Neural cell (in vitro differentiated cells): ENCODE results near the gene CEACAM3. TPM values are rescaled to one million over a fixed set of nuclear protein-coding genes. Genes with fewer than 3 reads are reported as not detected.

ENCODE experiments used
- H2AFZ ChIP-seq: fragments of 200-600, 300-800 bp; sonication (generic), shearing (Covaris generic); 2 replicates; pipeline ENCODE4 v1.6.0; 2014; ENCODE audit warnings: low read depth, mild to moderate bottlenecking, antibody characterized with exemption, low read length, moderate library complexity
- H3F3A ChIP-seq: fragments of 200-600 bp; shearing (Covaris generic); 2 replicates; pipeline ENCODE4 v1.6.1; 2016; ENCODE audit warnings: mild to moderate bottlenecking, moderate library complexity, mixed read lengths, antibody characterized with exemption, low read length; ENCODE audit not compliant: insufficient read depth, poor library complexity, severe bottlenecking
- H3K27ac ChIP-seq: fragments of 200-600, 300-800 bp; sonication (generic), shearing (Covaris generic); 2 replicates; pipeline ENCODE4 v1.5.1; 2014; ENCODE audit warnings: mild to moderate bottlenecking, low read length, moderate library complexity
- H3K27me3 ChIP-seq: fragments of 300-800, 200-600 bp; sonication (generic), shearing (Covaris generic); 2 replicates; pipeline ENCODE4 v1.6.0; 2014; ENCODE audit warnings: mild to moderate bottlenecking, low read depth, low read length, moderate library complexity; ENCODE audit not compliant: insufficient read depth
- H3K36me3 ChIP-seq: fragments of 300-800, 200-600 bp; sonication (generic), shearing (Covaris generic); 2 replicates; pipeline ENCODE4 v1.5.1; 2014; ENCODE audit warnings: mild to moderate bottlenecking, antibody characterized with exemption, low read length, moderate library complexity; ENCODE audit not compliant: insufficient read depth
- H3K4me2 ChIP-seq: fragments of 300-800, 200-600 bp; sonication (generic), shearing (Covaris generic); 2 replicates; pipeline ENCODE4 v1.6.0; 2014; ENCODE audit warnings: mild to moderate bottlenecking, low read length
- H3K4me3 ChIP-seq: fragments of 300-800, 200-600 bp; sonication (generic), shearing (Covaris generic); 2 replicates; pipeline ENCODE4 v1.5.1; 2014; ENCODE audit warnings: mild to moderate bottlenecking, low read length, moderate library complexity
- H3K79me2 ChIP-seq: fragments of 200-600 bp; shearing (Covaris generic); replicated peaks from 2 replicates; pipeline ENCODE4 v1.6.0; 2014; ENCODE audit warnings: mild to moderate bottlenecking, low read length, moderate library complexity; ENCODE audit not compliant: insufficient read depth
- H3K9ac ChIP-seq: fragments of 300-800, 200-600 bp; sonication (generic), shearing (Covaris generic); 2 replicates; pipeline ENCODE4 v1.6.1; 2016; ENCODE audit warnings: mild to moderate bottlenecking, low read length, mixed read lengths
- H3K9me2 ChIP-seq: fragments of 200-600 bp; shearing (Covaris generic); 2 replicates; pipeline ENCODE4 v1.6.1; 2016; ENCODE audit warnings: mild to moderate bottlenecking, low read length, mixed read lengths; ENCODE audit not compliant: insufficient read depth
- H3K9me3 ChIP-seq: fragments of 200-600, 300-800 bp; sonication (generic), shearing (Covaris generic); 2 replicates; pipeline ENCODE4 v1.6.1; 2016; ENCODE audit warnings: mild to moderate bottlenecking, mixed run types, low read length, moderate library complexity, mixed read lengths
- H4K20me1 ChIP-seq: fragments of 200-600 bp; shearing (Covaris generic); 2 replicates; pipeline ENCODE4 v1.6.1; 2016; ENCODE audit warnings: mild to moderate bottlenecking, mixed run types; ENCODE audit not compliant: insufficient read depth
- EP300 ChIP-seq: fragments of 450-650 bp; conservative IDR thresholded peaks from 2 replicates; pipeline ENCODE4 v1.6.1; 2014; ENCODE audit warnings: antibody characterized with exemption, mild to moderate bottlenecking, moderate library complexity; ENCODE audit not compliant: poor library complexity, severe bottlenecking
- EZH2 ChIP-seq: fragments of 200-600, 300-800 bp; shearing (Covaris generic), sonication (generic); IDR thresholded peaks from 2 replicates; pipeline ENCODE4 v1.6.1; 2014; ENCODE audit warnings: antibody characterized with exemption, low read length, borderline replicate concordance, mild to moderate bottlenecking; ENCODE audit not compliant: insufficient read depth, poor library complexity, severe bottlenecking
- MXI1 ChIP-seq: fragments of 450-650 bp; conservative IDR thresholded peaks from 2 replicates; pipeline ENCODE4 v1.6.1; 2014; ENCODE audit warnings: antibody characterized with exemption, mild to moderate bottlenecking; ENCODE audit not compliant: poor library complexity, severe bottlenecking
- POLR2AphosphoS5 ChIP-seq: IDR thresholded peaks from 2 replicates; pipeline ENCODE4 v1.6.1; 2012
- RAD21 ChIP-seq: fragments of 450-650 bp; conservative IDR thresholded peaks from 2 replicates; pipeline ENCODE4 v1.6.1; 2014; ENCODE audit warnings: antibody characterized with exemption, mild to moderate bottlenecking, moderate library complexity
- SMC3 ChIP-seq: fragments of 450-650 bp; conservative IDR thresholded peaks from 2 replicates; pipeline ENCODE4 v1.6.1; 2014; ENCODE audit warnings: antibody characterized with exemption, mild to moderate bottlenecking, moderate library complexity; ENCODE audit not compliant: poor library complexity
- TAF1 ChIP-seq: IDR thresholded peaks from 2 replicates; pipeline ENCODE4 v1.6.1; 2012; ENCODE audit warnings: low read depth
- polyA plus RNA-seq: library from polyadenylated mRNA; depleted of rRNA; stranded (reverse); fragments of >200 nt; gene quantifications from 2 replicates; pipeline ENCODE4 v1.2.3, GENCODE V29; 2014
- TF ChIP-seq, protein P1 (sequence below): fragments of 450-650 bp; IDR thresholded peaks from 2 replicates; pipeline ENCODE4 v1.5.1; 2014; ENCODE audit warnings: antibody characterized with exemption, mild to moderate bottlenecking, moderate library complexity; ENCODE audit not compliant: poor library complexity, severe bottlenecking
- TF ChIP-seq, protein P2 (sequence below): IDR thresholded peaks from 2 replicates; pipeline ENCODE4 v1.6.1; 2012; ENCODE audit warnings: borderline replicate concordance

The CEACAM3 gene
- polyA plus RNA-seq, 1 donor from 2014 or later: not detected

DNA sequence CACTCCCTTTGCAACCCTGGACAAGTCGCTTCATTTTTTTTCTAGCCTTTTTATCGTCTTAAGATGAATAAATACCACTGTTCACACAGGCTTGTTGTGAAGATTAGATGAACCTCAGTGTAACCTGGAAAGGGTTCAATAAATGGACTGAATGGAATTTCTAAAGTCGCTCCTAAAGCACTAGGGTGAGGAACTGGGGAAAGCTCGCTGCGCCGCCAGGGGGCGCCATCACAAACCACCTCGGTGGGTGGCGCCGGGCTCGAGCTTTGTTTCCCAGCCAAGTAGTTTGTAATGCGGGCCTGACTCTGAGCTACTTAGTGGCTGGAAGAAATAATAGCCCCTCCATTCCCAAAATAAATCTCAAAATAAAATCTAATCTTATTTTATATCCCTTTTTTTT, 43.2 kb upstream of the CEACAM3 start:
- Histone ChIP-seq H3K27ac (no peak overlapping the region), H3K4me2 (no peak overlapping the region), H2AFZ (no peak overlapping the region), H3K4me3 (no peak overlapping the region), H3K9ac (no peak overlapping the region), H3K79me2 (no peaks in the 10 kb centered on the region), H3K27me3 (no peaks in the 10 kb centered on the region), H4K20me1 (no peaks in the 10 kb centered on the region), H3K9me2 (no peaks in the 10 kb centered on the region), H3K36me3 (no peaks in the 10 kb centered on the region), H3K9me3 (no peaks in the 10 kb centered on the region), H3F3A (no peaks in the 10 kb centered on the region)
- no peak for TF ChIP-seq EP300
- TF ChIP-seq POLR2AphosphoS5: no peak
- TF ChIP-seq EZH2: no peak
- TF ChIP-seq, protein P1, sequence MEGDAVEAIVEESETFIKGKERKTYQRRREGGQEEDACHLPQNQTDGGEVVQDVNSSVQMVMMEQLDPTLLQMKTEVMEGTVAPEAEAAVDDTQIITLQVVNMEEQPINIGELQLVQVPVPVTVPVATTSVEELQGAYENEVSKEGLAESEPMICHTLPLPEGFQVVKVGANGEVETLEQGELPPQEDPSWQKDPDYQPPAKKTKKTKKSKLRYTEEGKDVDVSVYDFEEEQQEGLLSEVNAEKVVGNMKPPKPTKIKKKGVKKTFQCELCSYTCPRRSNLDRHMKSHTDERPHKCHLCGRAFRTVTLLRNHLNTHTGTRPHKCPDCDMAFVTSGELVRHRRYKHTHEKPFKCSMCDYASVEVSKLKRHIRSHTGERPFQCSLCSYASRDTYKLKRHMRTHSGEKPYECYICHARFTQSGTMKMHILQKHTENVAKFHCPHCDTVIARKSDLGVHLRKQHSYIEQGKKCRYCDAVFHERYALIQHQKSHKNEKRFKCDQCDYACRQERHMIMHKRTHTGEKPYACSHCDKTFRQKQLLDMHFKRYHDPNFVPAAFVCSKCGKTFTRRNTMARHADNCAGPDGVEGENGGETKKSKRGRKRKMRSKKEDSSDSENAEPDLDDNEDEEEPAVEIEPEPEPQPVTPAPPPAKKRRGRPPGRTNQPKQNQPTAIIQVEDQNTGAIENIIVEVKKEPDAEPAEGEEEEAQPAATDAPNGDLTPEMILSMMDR: no peak
- no peak for TF ChIP-seq MXI1
- TF ChIP-seq SMC3: no peak
- TF ChIP-seq TAF1: no peak
- no peak for TF ChIP-seq RAD21
- TF ChIP-seq, protein P2, sequence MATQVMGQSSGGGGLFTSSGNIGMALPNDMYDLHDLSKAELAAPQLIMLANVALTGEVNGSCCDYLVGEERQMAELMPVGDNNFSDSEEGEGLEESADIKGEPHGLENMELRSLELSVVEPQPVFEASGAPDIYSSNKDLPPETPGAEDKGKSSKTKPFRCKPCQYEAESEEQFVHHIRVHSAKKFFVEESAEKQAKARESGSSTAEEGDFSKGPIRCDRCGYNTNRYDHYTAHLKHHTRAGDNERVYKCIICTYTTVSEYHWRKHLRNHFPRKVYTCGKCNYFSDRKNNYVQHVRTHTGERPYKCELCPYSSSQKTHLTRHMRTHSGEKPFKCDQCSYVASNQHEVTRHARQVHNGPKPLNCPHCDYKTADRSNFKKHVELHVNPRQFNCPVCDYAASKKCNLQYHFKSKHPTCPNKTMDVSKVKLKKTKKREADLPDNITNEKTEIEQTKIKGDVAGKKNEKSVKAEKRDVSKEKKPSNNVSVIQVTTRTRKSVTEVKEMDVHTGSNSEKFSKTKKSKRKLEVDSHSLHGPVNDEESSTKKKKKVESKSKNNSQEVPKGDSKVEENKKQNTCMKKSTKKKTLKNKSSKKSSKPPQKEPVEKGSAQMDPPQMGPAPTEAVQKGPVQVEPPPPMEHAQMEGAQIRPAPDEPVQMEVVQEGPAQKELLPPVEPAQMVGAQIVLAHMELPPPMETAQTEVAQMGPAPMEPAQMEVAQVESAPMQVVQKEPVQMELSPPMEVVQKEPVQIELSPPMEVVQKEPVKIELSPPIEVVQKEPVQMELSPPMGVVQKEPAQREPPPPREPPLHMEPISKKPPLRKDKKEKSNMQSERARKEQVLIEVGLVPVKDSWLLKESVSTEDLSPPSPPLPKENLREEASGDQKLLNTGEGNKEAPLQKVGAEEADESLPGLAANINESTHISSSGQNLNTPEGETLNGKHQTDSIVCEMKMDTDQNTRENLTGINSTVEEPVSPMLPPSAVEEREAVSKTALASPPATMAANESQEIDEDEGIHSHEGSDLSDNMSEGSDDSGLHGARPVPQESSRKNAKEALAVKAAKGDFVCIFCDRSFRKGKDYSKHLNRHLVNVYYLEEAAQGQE: no peak

DNA sequence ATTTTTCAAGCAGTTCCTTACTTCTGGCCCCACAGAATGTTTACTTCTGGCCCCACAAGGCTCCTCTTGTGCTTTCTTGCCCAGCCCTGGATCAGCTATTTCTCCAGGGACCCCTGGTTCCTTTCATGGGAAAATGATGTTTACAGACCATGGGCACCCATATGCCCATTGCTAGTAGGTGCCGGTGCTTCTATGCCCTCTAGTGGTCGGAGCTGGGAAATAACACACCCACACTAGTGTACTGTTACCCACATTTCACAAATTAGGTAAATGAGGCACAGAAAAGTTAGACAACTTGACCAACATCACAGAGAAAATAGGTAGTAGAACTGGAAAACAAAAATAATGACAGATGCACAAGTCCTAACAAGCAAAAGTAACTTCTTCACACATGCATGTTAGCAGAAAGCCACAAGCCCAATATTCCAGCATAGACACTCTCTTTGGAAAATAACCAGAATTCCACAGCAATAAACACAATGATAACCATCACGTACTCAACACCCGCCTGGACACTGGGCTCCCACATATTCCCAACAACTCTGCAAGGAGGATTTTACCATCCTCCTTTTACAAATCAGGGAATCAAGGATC, 42.4 kb upstream of the CEACAM3 start:
- H3K36me3 ChIP-seq: no peaks in the 10 kb centered on the region
- H3K27me3 ChIP-seq: no peaks in the 10 kb centered on the region
- H3K9me3 ChIP-seq: no peaks in the 10 kb centered on the region
- H3F3A ChIP-seq: no peaks in the 10 kb centered on the region
- no peaks in the 10 kb centered on the region for H3K9me2 ChIP-seq
- TF ChIP-seq EZH2 (no peak), RAD21 (no peak), EP300 (no peak)
- TF ChIP-seq, protein P1: peak; percentile 30
- no peak overlapping the region for H3K9ac ChIP-seq
- no peaks in the 10 kb centered on the region for H4K20me1 ChIP-seq
- no peak overlapping the region for H3K27ac ChIP-seq
- no peak overlapping the region for H2AFZ ChIP-seq
- H3K79me2 ChIP-seq: no peaks in the 10 kb centered on the region
- H3K4me3 ChIP-seq: no peak overlapping the region
- H3K4me2 ChIP-seq: no peak overlapping the region
